HG03354 (cell line): ENCODE measurements around the gene CYFIP2.

ENCODE experiments used
- ATAC-seq: cut with Tn5 transposase; IDR thresholded peaks from one replicate; pipeline ENCODE4 v1.9.1; 2021; ENCODE audit warnings: mild to moderate bottlenecking; ENCODE audit not compliant: unreplicated experiment, poor library complexity, severe bottlenecking

Gene CYFIP2

GRCh38 chr5:157443041-157443549, 177.2 kb downstream of the CYFIP2 start:
- no peak for ATAC-seq

GRCh38 chr5:157444224-157444623, 178.3 kb downstream of the CYFIP2 start:
- ATAC-seq = no peak
